ENCODE results near the gene SHROOM1.

GRCh38 chr5:132873119-132873929, 42.9 kb upstream of the SHROOM1 start, which contains the start of gene LEAP2:
- TF ChIP-seq ADNP (tag; IDR thresholded peaks at IDR 0.05) (no peak), FOXA1 (IDR thresholded peaks at IDR 0.05; ENCODE audit: borderline replicate concordance) (no peak), MAFF (IDR thresholded peaks at IDR 0.05; ENCODE audit: low read length) (no peak), JUND (IDR thresholded peaks at IDR 0.05; ENCODE audit: borderline replicate concordance, low read depth, low read length) (no peak), JUND (tag; IDR thresholded peaks at IDR 0.05; ENCODE audit: borderline replicate concordance, low read depth, low read length) (no peak; the same call in 2 of the 3 replicates), EGR1 (conservative IDR thresholded peaks at IDR 0.05) (no peak), MYBL2 (IDR thresholded peaks at IDR 0.05; ENCODE audit: low read depth) (no peak), MYBL2 (CRISPR knock-in tag; IDR thresholded peaks at IDR 0.05; ENCODE audit: borderline replicate concordance) (no peak), NCOA1 (IDR thresholded peaks at IDR 0.05; ENCODE audit: low read depth) (no peak), FOXP4 (CRISPR knock-in tag; IDR thresholded peaks at IDR 0.05; ENCODE audit: borderline replicate concordance) (no peak), SNAPC5 (CRISPR knock-in tag; IDR thresholded peaks at IDR 0.05) (no peak), ATF3 (IDR thresholded peaks at IDR 0.05) (no peak), ATF3 (CRISPR knock-in tag; conservative IDR thresholded peaks at IDR 0.05) (no peak), NONO (IDR thresholded peaks at IDR 0.05; ENCODE audit: low read depth in 2 of 2, low read length in 1 of 2) (no peak), ZBTB40 (IDR thresholded peaks at IDR 0.05) (no peak), ZBTB40 (CRISPR knock-in tag; IDR thresholded peaks at IDR 0.05) (no peak)

Measured in K562 (cell line).